ENCODE data around the gene RALGPS2.
A peak's percentile ranks its signal among the peaks of the same experiment; 100 is the strongest.

RALGPS2 gene

GRCh38 chr1:178871551-178872320 lies 146.7 kb downstream of the RALGPS2 start:
- no peak for DNase-seq
- Mint-ChIP-seq H3K27me3 (no peaks in the 10 kb centered on the region), H3K4me1 (peaks cover 7% of the 10 kb centered on the region), H3K9me3 (no peaks in the 10 kb centered on the region), H3K27ac (no peak overlapping the region), H3K36me3 (no peaks in the 10 kb centered on the region), H3K4me3 (no peak overlapping the region)
- CTCF ChIA-PET = interaction anchor here (0.9 to 1.1 kb wide), 2 partner anchors 9 to 561 kb away, joined by 3 to 4 read pairs; no protein-coding TSS in a partner anchor

- H3K4me1 Mint-ChIP-seq = peaks cover 4% of the 10 kb centered on the region
- H3K27me3 Mint-ChIP-seq = no peaks in the 10 kb centered on the region
- H3K27ac Mint-ChIP-seq = no peak overlapping the region
- H3K9me3 Mint-ChIP-seq = no peaks in the 10 kb centered on the region
- no peak for DNase-seq
- CTCF ChIA-PET = no interaction called here
- no peaks in the 10 kb centered on the region for H3K36me3 Mint-ChIP-seq
- no peak overlapping the region for H3K4me3 Mint-ChIP-seq
These were observed 149.9 kb downstream of the RALGPS2 start for GRCh38 chr1:178874966-178875365.

- Mint-ChIP-seq H3K36me3 (no peaks in the 10 kb centered on the region), H3K27ac (no peak overlapping the region), H3K4me1 (peaks cover 4% of the 10 kb centered on the region), H3K27me3 (no peaks in the 10 kb centered on the region), H3K9me3 (no peaks in the 10 kb centered on the region), H3K4me3 (no peak overlapping the region)
- DNase-seq = no peak
- CTCF ChIA-PET = interaction anchor here (0.9 kb wide), 1 partner anchor 38 kb away, joined by 3 read pairs; no protein-coding TSS in a partner anchor
These were observed 150.9 kb downstream of the RALGPS2 start for GRCh38 chr1:178875936-178876335.

- CTCF ChIA-PET = no interaction called here
- Mint-ChIP-seq H3K27me3 (no peaks in the 10 kb centered on the region), H3K36me3 (no peaks in the 10 kb centered on the region), H3K4me3 (no peak overlapping the region), H3K9me3 (no peaks in the 10 kb centered on the region), H3K27ac (no peak overlapping the region), H3K4me1 (no peaks in the 10 kb centered on the region)
- no peak for DNase-seq
These were observed 152.9 kb downstream of the RALGPS2 start for GRCh38 chr1:178877896-178878295.

GRCh38 chr1:178881950-178882349 lies 156.9 kb downstream of the RALGPS2 start:
- CTCF ChIA-PET = no interaction called here
- Mint-ChIP-seq H3K27ac (no peak overlapping the region), H3K36me3 (no peaks in the 10 kb centered on the region), H3K4me1 (no peaks in the 10 kb centered on the region), H3K27me3 (no peaks in the 10 kb centered on the region), H3K9me3 (no peaks in the 10 kb centered on the region), H3K4me3 (no peak overlapping the region)
- no peak for DNase-seq

- Mint-ChIP-seq H3K9me3 (no peaks in the 10 kb centered on the region), H3K4me3 (no peak overlapping the region), H3K4me1 (no peaks in the 10 kb centered on the region), H3K27ac (no peak overlapping the region), H3K36me3 (no peaks in the 10 kb centered on the region), H3K27me3 (no peaks in the 10 kb centered on the region)
- DNase-seq = no peak
- CTCF ChIA-PET = no interaction called here
These were observed 160.8 kb downstream of the RALGPS2 start for GRCh38 chr1:178885869-178886268.

GRCh38 chr1:178886551-178886950 lies 161.5 kb downstream of the RALGPS2 start:
- Mint-ChIP-seq H3K36me3 (no peaks in the 10 kb centered on the region), H3K27me3 (no peaks in the 10 kb centered on the region), H3K27ac (no peak overlapping the region), H3K4me3 (no peak overlapping the region), H3K9me3 (no peaks in the 10 kb centered on the region), H3K4me1 (no peaks in the 10 kb centered on the region)
- CTCF ChIA-PET = no interaction called here
- DNase-seq = no peak

GRCh38 chr1:178895928-178896327 lies 170.9 kb downstream of the RALGPS2 start:
- Mint-ChIP-seq H3K27ac (no peak overlapping the region), H3K27me3 (no peaks in the 10 kb centered on the region), H3K4me3 (no peak overlapping the region), H3K36me3 (no peaks in the 10 kb centered on the region), H3K9me3 (peaks cover 2% of the 10 kb centered on the region), H3K4me1 (peaks cover 3% of the 10 kb centered on the region)
- CTCF ChIA-PET = no interaction called here
- DNase-seq = no peak

- CTCF ChIA-PET = no interaction called here
- no peaks in the 10 kb centered on the region for H3K27me3 Mint-ChIP-seq
- H3K9me3 Mint-ChIP-seq = peaks cover 2% of the 10 kb centered on the region
- no peak for DNase-seq
- H3K4me1 Mint-ChIP-seq = peaks cover 3% of the 10 kb centered on the region
- no peak overlapping the region for H3K4me3 Mint-ChIP-seq
- no peaks in the 10 kb centered on the region for H3K36me3 Mint-ChIP-seq
- H3K27ac Mint-ChIP-seq = no peak overlapping the region
These were observed 173.4 kb downstream of the RALGPS2 start for GRCh38 chr1:178898401-178898800.

GRCh38 chr1:178899402-178899801 lies 174.4 kb downstream of the RALGPS2 start:
- peaks cover 2% of the 10 kb centered on the region for H3K9me3 Mint-ChIP-seq
- peaks cover 3% of the 10 kb centered on the region for H3K4me1 Mint-ChIP-seq
- no peaks in the 10 kb centered on the region for H3K27me3 Mint-ChIP-seq
- H3K4me3 Mint-ChIP-seq = peak overlapping the region; percentile 18
- DNase-seq = no peak
- H3K36me3 Mint-ChIP-seq = no peaks in the 10 kb centered on the region
- CTCF ChIA-PET = no interaction called here
- no peak overlapping the region for H3K27ac Mint-ChIP-seq

GRCh38 chr1:178901482-178902125 lies 176.6 kb downstream of the RALGPS2 start:
- no peaks in the 10 kb centered on the region for H3K27me3 Mint-ChIP-seq
- H3K9me3 Mint-ChIP-seq = no peaks in the 10 kb centered on the region
- DNase-seq = no peak
- CTCF ChIA-PET = no interaction called here
- peaks cover 3% of the 10 kb centered on the region for H3K4me1 Mint-ChIP-seq
- no peaks in the 10 kb centered on the region for H3K36me3 Mint-ChIP-seq
- no peak overlapping the region for H3K27ac Mint-ChIP-seq
- H3K4me3 Mint-ChIP-seq = no peak overlapping the region

GRCh38 chr1:178908358-178908757 lies 183.3 kb downstream of the RALGPS2 start:
- CTCF ChIA-PET = no interaction called here
- Mint-ChIP-seq H3K36me3 (peaks cover 2% of the 10 kb centered on the region), H3K27ac (no peak overlapping the region), H3K9me3 (peaks cover 2% of the 10 kb centered on the region), H3K4me1 (no peaks in the 10 kb centered on the region), H3K27me3 (no peaks in the 10 kb centered on the region), H3K4me3 (no peak overlapping the region)
- no peak for DNase-seq

- peaks cover 2% of the 10 kb centered on the region for H3K36me3 Mint-ChIP-seq
- no peak overlapping the region for H3K27ac Mint-ChIP-seq
- H3K4me1 Mint-ChIP-seq = peaks cover 5% of the 10 kb centered on the region
- H3K9me3 Mint-ChIP-seq = peaks cover 2% of the 10 kb centered on the region
- no peaks in the 10 kb centered on the region for H3K27me3 Mint-ChIP-seq
- no peak for DNase-seq
- CTCF ChIA-PET = no interaction called here
- H3K4me3 Mint-ChIP-seq = no peak overlapping the region
These were observed 185.0 kb downstream of the RALGPS2 start for GRCh38 chr1:178910023-178910422.

GRCh38 chr1:178912597-178912996 lies 187.6 kb downstream of the RALGPS2 start:
- Mint-ChIP-seq H3K36me3 (peaks cover 8% of the 10 kb centered on the region), H3K4me1 (peaks cover 9% of the 10 kb centered on the region), H3K27me3 (no peaks in the 10 kb centered on the region), H3K9me3 (peaks cover 2% of the 10 kb centered on the region), H3K27ac (no peak overlapping the region), H3K4me3 (no peak overlapping the region)
- DNase-seq = no peak
- CTCF ChIA-PET = no interaction called here
